ENCODE results near the gene TUT4.

TUT4 gene, protein sequence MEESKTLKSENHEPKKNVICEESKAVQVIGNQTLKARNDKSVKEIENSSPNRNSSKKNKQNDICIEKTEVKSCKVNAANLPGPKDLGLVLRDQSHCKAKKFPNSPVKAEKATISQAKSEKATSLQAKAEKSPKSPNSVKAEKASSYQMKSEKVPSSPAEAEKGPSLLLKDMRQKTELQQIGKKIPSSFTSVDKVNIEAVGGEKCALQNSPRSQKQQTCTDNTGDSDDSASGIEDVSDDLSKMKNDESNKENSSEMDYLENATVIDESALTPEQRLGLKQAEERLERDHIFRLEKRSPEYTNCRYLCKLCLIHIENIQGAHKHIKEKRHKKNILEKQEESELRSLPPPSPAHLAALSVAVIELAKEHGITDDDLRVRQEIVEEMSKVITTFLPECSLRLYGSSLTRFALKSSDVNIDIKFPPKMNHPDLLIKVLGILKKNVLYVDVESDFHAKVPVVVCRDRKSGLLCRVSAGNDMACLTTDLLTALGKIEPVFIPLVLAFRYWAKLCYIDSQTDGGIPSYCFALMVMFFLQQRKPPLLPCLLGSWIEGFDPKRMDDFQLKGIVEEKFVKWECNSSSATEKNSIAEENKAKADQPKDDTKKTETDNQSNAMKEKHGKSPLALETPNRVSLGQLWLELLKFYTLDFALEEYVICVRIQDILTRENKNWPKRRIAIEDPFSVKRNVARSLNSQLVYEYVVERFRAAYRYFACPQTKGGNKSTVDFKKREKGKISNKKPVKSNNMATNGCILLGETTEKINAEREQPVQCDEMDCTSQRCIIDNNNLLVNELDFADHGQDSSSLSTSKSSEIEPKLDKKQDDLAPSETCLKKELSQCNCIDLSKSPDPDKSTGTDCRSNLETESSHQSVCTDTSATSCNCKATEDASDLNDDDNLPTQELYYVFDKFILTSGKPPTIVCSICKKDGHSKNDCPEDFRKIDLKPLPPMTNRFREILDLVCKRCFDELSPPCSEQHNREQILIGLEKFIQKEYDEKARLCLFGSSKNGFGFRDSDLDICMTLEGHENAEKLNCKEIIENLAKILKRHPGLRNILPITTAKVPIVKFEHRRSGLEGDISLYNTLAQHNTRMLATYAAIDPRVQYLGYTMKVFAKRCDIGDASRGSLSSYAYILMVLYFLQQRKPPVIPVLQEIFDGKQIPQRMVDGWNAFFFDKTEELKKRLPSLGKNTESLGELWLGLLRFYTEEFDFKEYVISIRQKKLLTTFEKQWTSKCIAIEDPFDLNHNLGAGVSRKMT (N-terminal part only)

DNA sequence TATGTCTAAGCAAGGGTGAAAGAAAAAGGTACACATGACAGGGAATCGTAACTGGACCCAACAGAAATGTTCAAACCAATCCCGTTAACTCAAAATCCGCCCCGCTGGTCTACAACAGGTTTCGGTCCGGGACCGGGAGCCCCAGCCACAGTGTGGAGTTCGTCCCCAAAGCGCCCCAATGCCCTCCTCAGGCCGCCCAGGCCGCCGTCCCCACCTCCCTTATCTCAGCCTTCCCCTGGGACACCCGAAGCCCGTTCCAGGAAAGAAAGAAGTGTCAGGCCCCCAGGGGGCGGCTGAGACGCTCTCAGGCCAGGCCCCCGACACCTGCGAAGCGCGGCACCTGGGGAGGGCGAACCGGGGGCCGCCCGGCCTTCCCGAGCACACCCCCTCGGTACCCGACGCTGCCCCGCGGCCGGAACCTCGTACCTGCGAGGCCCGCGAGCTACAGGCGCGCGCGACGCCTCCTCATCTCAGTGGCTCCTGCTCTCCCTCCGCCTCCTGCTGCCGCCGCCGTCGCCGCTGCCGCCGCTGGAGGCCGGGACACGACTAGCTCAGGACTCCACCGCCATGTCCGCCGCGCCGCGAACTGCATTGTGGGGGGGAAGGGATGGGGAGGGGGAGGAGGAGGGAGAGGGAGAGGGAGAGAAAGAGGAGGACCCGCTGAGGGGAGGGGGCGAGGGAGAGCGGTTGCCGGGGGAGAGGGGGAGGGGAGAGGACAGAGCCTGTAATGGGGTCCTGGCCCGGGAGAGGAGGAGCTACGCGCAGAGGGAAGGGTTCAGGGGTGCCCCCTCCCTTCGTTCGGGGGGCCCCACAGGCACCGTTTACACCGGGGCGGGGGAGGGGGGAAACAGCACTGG is at the start of gene TUT4:
Gene TUT4, minus strand, starts transcription at position 588 of the 857 bp plus-strand sequence. CDS start 26,812 bp downstream, outside the sequence.
- H3K27ac ChIP-seq, result peak within 1 kb of the TSS; percentile 94
- TF ChIP-seq, protein P1, sequence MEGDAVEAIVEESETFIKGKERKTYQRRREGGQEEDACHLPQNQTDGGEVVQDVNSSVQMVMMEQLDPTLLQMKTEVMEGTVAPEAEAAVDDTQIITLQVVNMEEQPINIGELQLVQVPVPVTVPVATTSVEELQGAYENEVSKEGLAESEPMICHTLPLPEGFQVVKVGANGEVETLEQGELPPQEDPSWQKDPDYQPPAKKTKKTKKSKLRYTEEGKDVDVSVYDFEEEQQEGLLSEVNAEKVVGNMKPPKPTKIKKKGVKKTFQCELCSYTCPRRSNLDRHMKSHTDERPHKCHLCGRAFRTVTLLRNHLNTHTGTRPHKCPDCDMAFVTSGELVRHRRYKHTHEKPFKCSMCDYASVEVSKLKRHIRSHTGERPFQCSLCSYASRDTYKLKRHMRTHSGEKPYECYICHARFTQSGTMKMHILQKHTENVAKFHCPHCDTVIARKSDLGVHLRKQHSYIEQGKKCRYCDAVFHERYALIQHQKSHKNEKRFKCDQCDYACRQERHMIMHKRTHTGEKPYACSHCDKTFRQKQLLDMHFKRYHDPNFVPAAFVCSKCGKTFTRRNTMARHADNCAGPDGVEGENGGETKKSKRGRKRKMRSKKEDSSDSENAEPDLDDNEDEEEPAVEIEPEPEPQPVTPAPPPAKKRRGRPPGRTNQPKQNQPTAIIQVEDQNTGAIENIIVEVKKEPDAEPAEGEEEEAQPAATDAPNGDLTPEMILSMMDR (conservative IDR thresholded peaks at IDR 0.05; ENCODE audit: low read depth), result no peak
- POLR2A ChIA-PET (ENCODE audit: low non-redundant PET), result interaction anchor here (0.6 to 0.7 kb wide), 2 partner anchors 74 to 113 kb away, joined by 4 to 5 read pairs; no protein-coding TSS in a partner anchor
- CTCF ChIA-PET, result no interaction called here
- peak; percentile 42 for DNase-seq (ENCODE audit: low spot score)

DNA sequence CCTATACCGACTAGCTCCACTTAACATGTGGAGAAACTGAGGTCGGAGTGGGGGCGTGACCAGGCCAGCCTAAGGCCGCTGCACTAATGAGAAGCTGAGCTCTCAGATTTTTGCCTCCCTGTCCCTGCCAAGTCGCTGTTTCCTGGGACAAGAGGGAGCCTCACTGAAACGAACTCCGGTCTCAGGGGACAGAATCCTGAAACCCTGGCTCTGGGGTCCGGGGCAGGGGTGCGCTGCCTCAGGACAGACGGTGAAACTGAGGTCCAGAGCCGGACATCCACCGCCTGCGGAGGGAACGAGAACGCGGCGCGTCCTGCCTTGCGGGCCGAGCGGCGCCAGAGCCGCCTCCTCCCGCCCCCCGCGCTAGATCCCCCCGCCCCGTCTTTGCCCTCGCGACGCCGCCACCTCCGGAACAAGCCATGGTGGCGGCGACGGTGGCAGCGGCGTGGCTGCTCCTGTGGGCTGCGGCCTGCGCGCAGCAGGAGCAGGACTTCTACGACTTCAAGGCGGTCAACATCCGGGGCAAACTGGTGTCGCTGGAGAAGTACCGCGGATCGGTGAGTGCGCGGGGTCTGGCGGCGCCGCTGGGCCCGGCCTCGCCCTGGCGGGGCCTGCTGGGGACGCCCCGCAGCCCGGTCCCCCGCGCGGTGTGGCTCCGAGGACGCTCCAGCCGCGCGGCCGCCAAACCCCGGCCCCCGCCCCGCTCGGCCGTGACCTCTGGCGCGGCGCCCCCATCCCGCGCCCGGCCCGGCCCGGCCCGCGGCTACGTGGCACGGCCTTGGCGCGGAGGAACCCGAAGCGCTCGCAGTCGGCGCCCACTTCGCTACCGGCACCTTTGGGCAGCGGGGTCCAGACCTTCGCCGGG is 49.3 kb upstream of the TUT4 start, which contains the start of gene GPX7:
Gene GPX7, plus strand, starts transcription at position 381 of the 865 bp plus-strand sequence. Its CDS starts 39 bp downstream, at position 420.
- no peak within 1 kb of the TSS for H3K27ac ChIP-seq
- ChIA-PET CTCF (interaction anchor here (0.8 kb wide), 1 partner anchor 83 kb away, joined by 3 read pairs; no protein-coding TSS in a partner anchor), POLR2A (ENCODE audit: low non-redundant PET) (no interaction called here)
- DNase-seq (ENCODE audit: low spot score), result no peak
- TF ChIP-seq, protein P1 (conservative IDR thresholded peaks at IDR 0.05; ENCODE audit: low read depth), result no peak

DNA sequence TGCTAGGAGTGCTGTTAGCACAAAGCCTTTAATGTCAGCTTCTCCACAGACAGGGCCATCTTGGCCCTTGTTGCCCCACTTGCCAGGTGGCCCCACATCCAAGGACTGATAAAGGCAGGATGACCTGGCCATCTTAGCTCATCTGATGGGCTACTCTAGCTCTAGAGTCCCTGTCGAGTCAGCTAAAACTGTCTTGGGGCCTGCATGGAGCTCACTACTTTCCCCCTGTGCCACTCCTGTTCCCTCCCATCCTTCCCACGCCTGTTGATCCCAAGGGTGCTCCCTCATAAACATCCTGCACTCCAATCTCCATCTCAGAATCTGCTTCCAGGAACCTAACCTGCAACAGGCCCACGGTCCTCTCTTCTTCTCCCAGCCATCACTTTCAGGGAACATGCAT is 48.6 kb upstream of the TUT4 start:
- ChIA-PET CTCF (interaction anchor here (0.8 kb wide), 1 partner anchor 84 kb away, joined by 3 read pairs; no protein-coding TSS in a partner anchor), POLR2A (ENCODE audit: low non-redundant PET) (no interaction called here)
- H3K27ac ChIP-seq, result no peak overlapping the region
- no peak for DNase-seq (ENCODE audit: low spot score)
- TF ChIP-seq, protein P1 (conservative IDR thresholded peaks at IDR 0.05; ENCODE audit: low read depth), result no peak

DNA sequence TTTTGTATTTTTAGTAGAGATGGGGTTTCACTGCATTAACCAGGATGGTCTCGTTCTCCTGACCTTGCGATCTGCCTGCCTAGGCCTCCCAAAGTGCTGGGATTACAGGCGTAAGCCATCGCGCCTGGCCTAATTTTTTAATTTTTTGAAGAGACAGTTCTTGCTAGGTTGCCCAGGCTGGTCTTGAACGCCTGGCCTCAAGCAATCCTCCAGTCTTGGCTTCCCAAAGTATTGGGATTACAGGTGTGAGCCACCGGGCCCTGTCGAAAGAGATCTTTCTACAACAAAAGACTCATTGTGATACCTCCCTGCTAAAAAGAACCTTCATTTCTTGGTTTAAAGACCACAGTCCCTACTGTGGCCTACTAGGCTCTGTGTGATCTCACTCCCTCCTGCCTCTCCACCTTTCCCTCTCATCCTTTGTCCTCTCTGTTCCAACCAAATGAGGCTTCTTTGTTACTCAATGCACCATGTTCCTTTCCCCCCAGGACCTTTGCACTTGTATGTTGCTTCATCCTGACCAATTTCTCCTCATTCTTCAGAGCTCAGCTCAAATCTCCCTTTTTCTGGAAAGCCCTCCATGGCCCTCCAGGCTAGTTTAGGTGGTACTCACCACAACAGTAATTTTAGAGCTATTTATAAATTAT is 47.8 kb upstream of the TUT4 start:
- TF ChIP-seq, protein P1 (conservative IDR thresholded peaks at IDR 0.05; ENCODE audit: low read depth), result no peak
- DNase-seq (ENCODE audit: low spot score), result no peak
- no peak overlapping the region for H3K27ac ChIP-seq
- ChIA-PET CTCF (no interaction called here), POLR2A (ENCODE audit: low non-redundant PET) (no interaction called here)

DNA sequence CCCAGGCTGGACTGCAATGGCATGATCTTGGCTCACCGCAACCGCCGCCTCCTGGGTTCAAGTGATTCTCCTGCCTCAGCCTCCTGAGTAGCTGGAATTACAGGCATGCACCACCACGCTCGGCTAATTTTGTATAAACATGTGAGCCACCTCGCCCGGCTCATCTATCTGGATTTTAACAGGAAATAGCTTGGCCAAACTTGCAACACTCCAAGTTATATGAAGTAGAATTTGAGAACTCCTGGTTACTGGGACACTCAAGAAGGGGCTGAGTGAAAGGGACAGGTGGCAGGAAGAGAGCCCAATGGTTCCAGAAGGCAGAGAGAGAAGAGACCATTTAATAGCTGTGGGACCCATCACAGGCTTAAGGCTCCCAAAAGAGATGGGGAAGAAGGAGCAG is 46.3 kb upstream of the TUT4 start:
- CTCF ChIA-PET, result no interaction called here
- TF ChIP-seq, protein P1 (conservative IDR thresholded peaks at IDR 0.05; ENCODE audit: low read depth), result no peak
- no peak overlapping the region for H3K27ac ChIP-seq
- POLR2A ChIA-PET (ENCODE audit: low non-redundant PET), result interaction anchor here (0.5 kb wide), 1 partner anchor 28 kb away, joined by 4 read pairs; no protein-coding TSS in a partner anchor
- DNase-seq (ENCODE audit: low spot score), result no peak
